ENCODE results near the gene C1orf210. TPM values are rescaled to one million over a fixed set of nuclear protein-coding genes. Genes with fewer than 3 reads are reported as not detected.

C1orf210 gene
- total and polyA plus RNA-seq, 2 of the 13 experiments (the other 11 are each of a cell fraction or from before 2014, with no cell fraction given) = 0.49 to 5.1 TPM

DNA sequence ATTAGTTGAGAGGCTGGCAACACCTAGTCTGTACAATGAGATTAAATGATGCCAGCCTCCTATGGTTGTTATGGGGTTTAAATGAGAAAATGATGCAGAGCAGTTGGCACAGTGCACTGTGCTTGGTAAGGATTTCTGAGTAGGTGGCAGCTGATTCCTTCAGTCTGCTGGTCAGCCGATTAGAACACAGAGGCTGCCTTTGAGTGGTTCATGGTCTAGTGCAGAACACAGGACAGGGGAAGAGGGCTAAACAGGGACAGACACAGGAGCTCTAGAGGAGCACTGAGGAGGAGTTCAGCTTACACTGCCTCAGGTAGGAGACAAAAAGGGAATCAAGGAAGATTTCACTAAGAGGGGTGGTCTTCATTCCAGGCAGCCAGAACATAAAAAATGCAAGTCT, 16.8 kb upstream of the C1orf210 start:
- no peak overlapping the region for H3K9ac ChIP-seq (ENCODE audit: insufficient read depth, low read depth, low read length)
- CTCF ChIA-PET (ENCODE audit: low intra/inter-chr PET ratio, low total read pairs) = no interaction called here
- FAIRE-seq (no peak), DNase-seq (ENCODE audit: low spot score) (no peak), ATAC-seq (no peak)
- H3K4me1 ChIP-seq (ENCODE audit: insufficient read depth, low read length) = peaks cover 25% of the 10 kb centered on the region
- TF ChIP-seq, protein P1, sequence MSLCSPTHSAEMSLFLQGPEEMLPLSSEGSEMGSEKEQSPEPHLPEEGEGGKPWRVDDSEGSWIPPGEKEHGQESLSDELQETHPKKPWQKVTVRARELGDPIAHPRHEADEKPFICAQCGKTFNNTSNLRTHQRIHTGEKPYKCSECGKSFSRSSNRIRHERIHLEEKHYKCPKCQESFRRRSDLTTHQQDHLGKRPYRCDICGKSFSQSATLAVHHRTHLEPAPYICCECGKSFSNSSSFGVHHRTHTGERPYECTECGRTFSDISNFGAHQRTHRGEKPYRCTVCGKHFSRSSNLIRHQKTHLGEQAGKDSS (CRISPR knock-in tag; IDR thresholded peaks at IDR 0.05; ENCODE audit: borderline replicate concordance, low read depth) = no peak
- TF ChIP-seq, protein P2, sequence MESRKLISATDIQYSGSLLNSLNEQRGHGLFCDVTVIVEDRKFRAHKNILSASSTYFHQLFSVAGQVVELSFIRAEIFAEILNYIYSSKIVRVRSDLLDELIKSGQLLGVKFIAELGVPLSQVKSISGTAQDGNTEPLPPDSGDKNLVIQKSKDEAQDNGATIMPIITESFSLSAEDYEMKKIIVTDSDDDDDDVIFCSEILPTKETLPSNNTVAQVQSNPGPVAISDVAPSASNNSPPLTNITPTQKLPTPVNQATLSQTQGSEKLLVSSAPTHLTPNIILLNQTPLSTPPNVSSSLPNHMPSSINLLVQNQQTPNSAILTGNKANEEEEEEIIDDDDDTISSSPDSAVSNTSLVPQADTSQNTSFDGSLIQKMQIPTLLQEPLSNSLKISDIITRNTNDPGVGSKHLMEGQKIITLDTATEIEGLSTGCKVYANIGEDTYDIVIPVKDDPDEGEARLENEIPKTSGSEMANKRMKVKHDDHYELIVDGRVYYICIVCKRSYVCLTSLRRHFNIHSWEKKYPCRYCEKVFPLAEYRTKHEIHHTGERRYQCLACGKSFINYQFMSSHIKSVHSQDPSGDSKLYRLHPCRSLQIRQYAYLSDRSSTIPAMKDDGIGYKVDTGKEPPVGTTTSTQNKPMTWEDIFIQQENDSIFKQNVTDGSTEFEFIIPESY (CRISPR knock-in tag; IDR thresholded peaks at IDR 0.05) = no peak
- TF ChIP-seq HHEX (CRISPR knock-in tag; IDR thresholded peaks at IDR 0.05) (no peak), ZNF282 (IDR thresholded peaks at IDR 0.05; ENCODE audit: partially characterized antibody) (no peak), MYC (CRISPR knock-in tag; IDR thresholded peaks at IDR 0.05; ENCODE audit: borderline replicate concordance) (no peak), REPIN1 (CRISPR knock-in tag; IDR thresholded peaks at IDR 0.05; ENCODE audit: borderline replicate concordance, low read depth) (no peak), TSC22D2 (CRISPR knock-in tag; IDR thresholded peaks at IDR 0.05; ENCODE audit: borderline replicate concordance) (no peak), RAD51 (IDR thresholded peaks at IDR 0.05; ENCODE audit: borderline replicate concordance) (no peak), SP2 (CRISPR knock-in tag; IDR thresholded peaks at IDR 0.05) (no peak)
- TF ChIP-seq, protein P3, sequence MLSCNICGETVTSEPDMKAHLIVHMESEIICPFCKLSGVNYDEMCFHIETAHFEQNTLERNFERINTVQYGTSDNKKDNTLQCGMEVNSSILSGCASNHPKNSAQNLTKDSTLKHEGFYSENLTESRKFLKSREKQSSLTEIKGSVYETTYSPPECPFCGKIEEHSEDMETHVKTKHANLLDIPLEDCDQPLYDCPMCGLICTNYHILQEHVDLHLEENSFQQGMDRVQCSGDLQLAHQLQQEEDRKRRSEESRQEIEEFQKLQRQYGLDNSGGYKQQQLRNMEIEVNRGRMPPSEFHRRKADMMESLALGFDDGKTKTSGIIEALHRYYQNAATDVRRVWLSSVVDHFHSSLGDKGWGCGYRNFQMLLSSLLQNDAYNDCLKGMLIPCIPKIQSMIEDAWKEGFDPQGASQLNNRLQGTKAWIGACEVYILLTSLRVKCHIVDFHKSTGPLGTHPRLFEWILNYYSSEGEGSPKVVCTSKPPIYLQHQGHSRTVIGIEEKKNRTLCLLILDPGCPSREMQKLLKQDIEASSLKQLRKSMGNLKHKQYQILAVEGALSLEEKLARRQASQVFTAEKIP (CRISPR knock-in tag; IDR thresholded peaks at IDR 0.05; ENCODE audit: borderline replicate concordance) = no peak
- TF ChIP-seq, protein P4, sequence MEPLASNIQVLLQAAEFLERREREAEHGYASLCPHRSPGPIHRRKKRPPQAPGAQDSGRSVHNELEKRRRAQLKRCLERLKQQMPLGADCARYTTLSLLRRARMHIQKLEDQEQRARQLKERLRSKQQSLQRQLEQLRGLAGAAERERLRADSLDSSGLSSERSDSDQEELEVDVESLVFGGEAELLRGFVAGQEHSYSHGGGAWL (CRISPR knock-in tag; IDR thresholded peaks at IDR 0.05) = no peak
- TF ChIP-seq, protein P5, sequence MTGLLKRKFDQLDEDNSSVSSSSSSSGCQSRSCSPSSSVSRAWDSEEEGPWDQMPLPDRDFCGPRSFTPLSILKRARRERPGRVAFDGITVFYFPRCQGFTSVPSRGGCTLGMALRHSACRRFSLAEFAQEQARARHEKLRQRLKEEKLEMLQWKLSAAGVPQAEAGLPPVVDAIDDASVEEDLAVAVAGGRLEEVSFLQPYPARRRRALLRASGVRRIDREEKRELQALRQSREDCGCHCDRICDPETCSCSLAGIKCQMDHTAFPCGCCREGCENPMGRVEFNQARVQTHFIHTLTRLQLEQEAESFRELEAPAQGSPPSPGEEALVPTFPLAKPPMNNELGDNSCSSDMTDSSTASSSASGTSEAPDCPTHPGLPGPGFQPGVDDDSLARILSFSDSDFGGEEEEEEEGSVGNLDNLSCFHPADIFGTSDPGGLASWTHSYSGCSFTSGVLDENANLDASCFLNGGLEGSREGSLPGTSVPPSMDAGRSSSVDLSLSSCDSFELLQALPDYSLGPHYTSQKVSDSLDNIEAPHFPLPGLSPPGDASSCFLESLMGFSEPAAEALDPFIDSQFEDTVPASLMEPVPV (CRISPR knock-in tag; IDR thresholded peaks at IDR 0.05) = no peak
- H3K4me2 ChIP-seq (ENCODE audit: low read depth, low read length) = no peak overlapping the region
- BruUV-seq (replicated peaks) = no TSS peak
- H3K36me3 ChIP-seq (replicated peaks in 1 of 2; ENCODE audit: control insufficient read depth in 1 of 2, insufficient read depth in 2 of 2, low read length in 2 of 2) = no peaks in the 10 kb centered on the region
- POLR2A ChIA-PET = no interaction called here
- intact Hi-C loops (cut with micrococcal nuclease; ENCODE audit: unreplicated experiment) = no loop called here
- H3K27ac ChIP-seq (ENCODE audit: extremely low read length, insufficient read depth, low read length) = no peak overlapping the region
- in situ Hi-C loops (cut with HindIII; ENCODE audit: extremely low pct_ligation_motif_present, low pct_unique_long_range_greater_than_20kb) = no loop called here
- H3K79me2 ChIP-seq (ENCODE audit: insufficient read depth, low read length) = no peaks in the 10 kb centered on the region
- no peaks in the 10 kb centered on the region for H3K9me3 ChIP-seq (ENCODE audit: low read length)
- no peak overlapping the region for H2AFZ ChIP-seq (ENCODE audit: low read length)
- no peaks in the 10 kb centered on the region for H4K20me1 ChIP-seq (ENCODE audit: insufficient read depth, low read length)
- no peak overlapping the region for H3K4me3 ChIP-seq (replicated peaks in 1 of 3; ENCODE audit: insufficient read depth in 1 of 3, low read depth in 2 of 3, low read length in 3 of 3)
- 30% methylated on average over 1 of the region's 1 CpG for WGBS (ENCODE audit: low lambda C conversion rate)
- H3K27me3 ChIP-seq (ENCODE audit: control insufficient read depth in 1 of 2, insufficient read depth in 2 of 2, low read length in 2 of 2) = peaks cover 0 to 24% of the 10 kb centered on the region in 2 experiments; a peak in 3 of 5 replicates
